Osteoblast (primary cell): ENCODE measurements around the gene C5. TPM values are rescaled to one million over a fixed set of nuclear protein-coding genes. Genes with fewer than 3 reads are reported as not detected.
A peak's percentile ranks its signal among the peaks of the same experiment; 100 is the strongest.

Experiments used
- DNase-seq: peaks from one replicate; pipeline ENCODE4 v3.0.0; 2011; ENCODE audit warnings: low spot score, mixed read lengths; ENCODE audit not compliant: insufficient read length; ENCODE audit errors: missing footprints
- H2AFZ ChIP-seq: 2 replicates; pipeline ENCODE4 v1.6.0; 2011; ENCODE audit warnings: mild to moderate bottlenecking, low read length
- H3K27ac ChIP-seq: 2 replicates; pipeline ENCODE4 v1.5.1; 2011; ENCODE audit warnings: mild to moderate bottlenecking, low read depth, low read length, moderate library complexity
- H3K27me3 ChIP-seq: 2 replicates; pipeline ENCODE4 v1.6.0; 2012; ENCODE audit warnings: mild to moderate bottlenecking, control low read depth, inconsistent platforms, low read length, moderate library complexity; ENCODE audit not compliant: insufficient read depth
- H3K36me3 ChIP-seq: 2 replicates; pipeline ENCODE4 v1.5.1; 2011; ENCODE audit warnings: mild to moderate bottlenecking, low read length, control low read depth, moderate library complexity; ENCODE audit not compliant: insufficient read depth
- H3K4me1 ChIP-seq: 2 replicates; pipeline ENCODE4 v1.5.1; 2011; ENCODE audit warnings: mild to moderate bottlenecking, low read length, control low read depth, moderate library complexity; ENCODE audit not compliant: insufficient read depth
- H3K4me2 ChIP-seq: 2 replicates; pipeline ENCODE4 v1.6.0; 2011; ENCODE audit warnings: mild to moderate bottlenecking, low read length; ENCODE audit not compliant: insufficient read depth
- H3K4me3 ChIP-seq: fragments of 200-600 bp; sonication (generic); 3 replicates; pipeline ENCODE4 v1.5.1; 2012; ENCODE audit warnings: mild to moderate bottlenecking, low read length, inconsistent platforms; ENCODE audit not compliant: insufficient read depth
- H3K79me2 ChIP-seq: 2 replicates; pipeline ENCODE4 v1.6.0; 2012; ENCODE audit warnings: mild to moderate bottlenecking, low read length, control low read depth, inconsistent platforms; ENCODE audit not compliant: insufficient read depth
- H3K9me3 ChIP-seq: 2 replicates; pipeline ENCODE4 v1.5.1; 2011; ENCODE audit warnings: low read depth, low read length, control low read depth
- H4K20me1 ChIP-seq: 2 replicates; pipeline ENCODE4 v1.6.0; 2012; ENCODE audit warnings: mild to moderate bottlenecking, low read length, control low read depth; ENCODE audit not compliant: insufficient read depth
- total RNA-seq: library from RNA; depleted of rRNA; stranded (reverse); fragments of >200 nt; gene quantifications from 2 replicates; pipeline ENCODE4 v1.2.3, GENCODE V29; 2012
- TF ChIP-seq, protein P1 (sequence below): IDR thresholded peaks from 2 replicates; pipeline ENCODE4 v1.5.1; 2011; ENCODE audit warnings: mild to moderate bottlenecking, low read depth, low read length, moderate library complexity; ENCODE audit errors: extremely low read depth

C5 gene
- total RNA-seq, 1 donor: 5.1 TPM

DNA sequence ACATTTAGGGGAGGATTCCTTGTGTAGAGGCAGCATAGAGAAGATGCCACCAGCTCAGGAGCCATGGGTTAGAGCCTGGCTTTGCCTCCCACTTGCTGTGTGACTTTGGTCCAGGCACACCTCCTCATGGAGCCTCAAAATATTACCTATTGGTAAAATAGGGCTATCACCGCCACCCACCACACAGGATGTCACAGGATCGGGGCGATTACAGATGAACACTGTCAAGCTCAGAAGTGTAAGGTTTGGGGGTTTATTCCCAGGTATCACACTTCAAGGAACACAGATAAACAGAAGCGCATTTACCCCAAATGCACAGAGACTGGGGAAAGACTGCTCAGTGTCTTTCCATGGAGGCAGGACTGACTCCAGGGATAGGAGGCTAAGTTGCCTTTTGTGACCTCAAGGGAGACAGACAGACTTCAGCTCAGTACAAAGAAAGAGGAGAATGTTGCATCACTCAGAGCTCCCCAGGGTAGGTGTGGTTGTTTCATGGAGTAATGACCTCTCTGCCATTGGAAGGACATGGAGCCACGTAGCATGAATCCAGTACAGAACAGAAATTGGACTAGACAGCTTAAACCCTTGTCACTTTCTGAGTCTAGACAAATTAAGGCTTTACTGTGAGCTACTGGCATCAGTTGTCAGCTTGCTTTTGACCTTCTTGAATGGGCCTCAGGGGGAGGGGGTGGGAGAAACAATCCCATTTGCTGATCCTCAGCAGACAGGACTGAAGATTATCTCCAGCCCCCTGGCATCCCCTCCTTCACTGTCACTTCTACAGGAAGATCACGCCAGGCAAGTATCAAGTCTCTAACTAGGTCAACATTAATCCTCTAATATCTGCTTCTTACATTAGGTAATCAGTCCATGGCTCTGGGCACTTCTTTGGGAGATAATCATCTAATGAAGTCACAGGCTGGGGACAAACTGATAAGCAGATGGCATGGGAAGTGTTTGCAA lies 130.0 kb downstream of the C5 start:
- no peak for DNase-seq
- TF ChIP-seq, protein P1, sequence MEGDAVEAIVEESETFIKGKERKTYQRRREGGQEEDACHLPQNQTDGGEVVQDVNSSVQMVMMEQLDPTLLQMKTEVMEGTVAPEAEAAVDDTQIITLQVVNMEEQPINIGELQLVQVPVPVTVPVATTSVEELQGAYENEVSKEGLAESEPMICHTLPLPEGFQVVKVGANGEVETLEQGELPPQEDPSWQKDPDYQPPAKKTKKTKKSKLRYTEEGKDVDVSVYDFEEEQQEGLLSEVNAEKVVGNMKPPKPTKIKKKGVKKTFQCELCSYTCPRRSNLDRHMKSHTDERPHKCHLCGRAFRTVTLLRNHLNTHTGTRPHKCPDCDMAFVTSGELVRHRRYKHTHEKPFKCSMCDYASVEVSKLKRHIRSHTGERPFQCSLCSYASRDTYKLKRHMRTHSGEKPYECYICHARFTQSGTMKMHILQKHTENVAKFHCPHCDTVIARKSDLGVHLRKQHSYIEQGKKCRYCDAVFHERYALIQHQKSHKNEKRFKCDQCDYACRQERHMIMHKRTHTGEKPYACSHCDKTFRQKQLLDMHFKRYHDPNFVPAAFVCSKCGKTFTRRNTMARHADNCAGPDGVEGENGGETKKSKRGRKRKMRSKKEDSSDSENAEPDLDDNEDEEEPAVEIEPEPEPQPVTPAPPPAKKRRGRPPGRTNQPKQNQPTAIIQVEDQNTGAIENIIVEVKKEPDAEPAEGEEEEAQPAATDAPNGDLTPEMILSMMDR: no peak
- H3K27me3 ChIP-seq: no peaks in the 10 kb centered on the region
- no peak overlapping the region for H3K27ac ChIP-seq
- no peak overlapping the region for H3K4me3 ChIP-seq
- no peaks in the 10 kb centered on the region for H3K9me3 ChIP-seq
- H2AFZ ChIP-seq: no peak overlapping the region
- no peak overlapping the region for H3K4me2 ChIP-seq
- H3K4me1 ChIP-seq: peaks cover 23% of the 10 kb centered on the region
- H4K20me1 ChIP-seq: no peaks in the 10 kb centered on the region
- H3K36me3 ChIP-seq: no peaks in the 10 kb centered on the region
- no peaks in the 10 kb centered on the region for H3K79me2 ChIP-seq

DNA sequence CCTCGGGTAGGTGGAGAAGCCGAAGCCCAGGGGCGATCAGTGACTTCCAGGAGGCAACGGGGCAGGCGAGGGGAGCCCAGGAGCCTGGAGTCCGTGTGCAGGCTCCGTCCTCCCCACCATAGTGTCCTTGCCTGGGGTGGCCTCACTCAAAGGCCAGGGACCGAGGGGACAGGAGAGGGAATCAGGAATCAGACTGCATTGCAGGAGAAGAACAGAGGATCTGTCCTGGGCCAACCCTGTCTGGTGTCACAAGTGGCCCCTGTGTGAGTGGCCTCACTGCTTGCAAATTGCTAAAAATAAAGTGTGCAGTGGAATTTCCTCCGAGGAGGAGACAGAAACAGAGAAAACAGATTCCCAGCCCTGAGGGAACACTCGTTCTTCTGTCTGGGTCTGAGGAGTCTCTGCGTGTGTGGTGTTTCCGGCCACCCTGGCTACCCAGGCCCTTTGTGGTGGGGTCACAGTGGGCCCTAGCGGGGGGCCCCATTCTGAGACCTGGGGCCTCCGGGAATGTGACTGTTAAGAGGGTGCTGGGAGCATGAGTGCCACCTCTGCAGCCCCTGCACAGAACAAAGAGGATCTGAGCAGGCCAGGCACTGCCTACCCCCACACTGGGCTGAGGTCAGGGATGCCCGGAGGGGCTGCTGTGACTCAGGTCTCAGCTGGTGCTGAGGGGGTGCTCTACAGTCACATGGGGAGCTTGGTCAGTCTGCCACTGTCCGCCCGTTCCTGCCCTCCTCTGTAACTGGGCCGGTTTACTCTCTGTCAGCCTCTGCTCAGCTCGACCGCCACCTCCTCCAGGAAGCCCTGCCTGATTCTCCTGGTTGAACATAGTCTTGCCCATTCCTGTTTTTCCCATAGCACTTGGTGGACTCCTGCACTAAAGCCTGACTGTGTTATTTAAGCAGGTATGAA lies 130.9 kb downstream of the C5 start:
- H4K20me1 ChIP-seq: no peaks in the 10 kb centered on the region
- no peak for DNase-seq
- H3K4me2 ChIP-seq: no peak overlapping the region
- no peaks in the 10 kb centered on the region for H3K27me3 ChIP-seq
- H3K9me3 ChIP-seq: no peaks in the 10 kb centered on the region
- H3K4me1 ChIP-seq: peaks cover 20% of the 10 kb centered on the region
- peak overlapping the region; percentile 26 for H2AFZ ChIP-seq
- TF ChIP-seq, protein P1: no peak
- no peaks in the 10 kb centered on the region for H3K79me2 ChIP-seq
- no peak overlapping the region for H3K4me3 ChIP-seq
- no peak overlapping the region for H3K27ac ChIP-seq
- no peaks in the 10 kb centered on the region for H3K36me3 ChIP-seq

DNA sequence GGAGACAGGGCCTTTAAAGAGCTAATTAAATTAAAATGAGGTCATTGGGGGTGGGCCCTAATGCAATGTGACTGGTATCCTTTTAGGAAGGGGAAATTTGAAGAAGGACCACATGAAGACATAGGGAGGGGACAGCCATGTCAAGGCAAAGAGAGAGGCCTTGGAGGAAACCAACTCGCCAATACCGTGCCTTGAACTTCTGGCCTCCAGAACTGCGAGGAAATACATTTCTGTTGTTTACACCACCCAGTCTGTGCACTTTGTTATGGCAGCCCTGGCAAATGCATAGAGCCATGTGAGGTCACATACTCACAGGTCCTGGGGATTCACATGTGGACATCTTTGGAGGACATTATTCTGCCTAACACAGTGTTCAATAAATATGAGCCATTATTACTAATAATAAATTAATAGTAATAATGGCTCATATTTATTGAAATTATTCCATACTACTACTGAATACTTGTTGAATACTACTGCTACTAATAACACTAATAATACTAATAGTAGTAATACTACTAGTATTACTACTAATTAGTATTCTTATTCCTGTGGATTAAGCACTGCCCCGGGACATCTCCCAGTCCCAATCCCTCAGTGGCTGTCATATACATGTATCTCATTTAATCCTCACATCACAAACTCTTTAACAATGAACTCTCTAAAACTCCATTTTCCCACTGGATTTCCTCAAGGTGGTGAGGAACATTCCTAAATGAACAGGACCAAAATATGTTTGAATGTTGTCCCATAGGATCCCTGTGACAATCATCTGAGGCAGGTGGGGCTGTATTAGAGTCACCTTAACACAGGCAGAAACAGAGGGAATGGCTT lies 131.9 kb downstream of the C5 start:
- TF ChIP-seq, protein P1: no peak
- DNase-seq: no peak
- Histone ChIP-seq H4K20me1 (no peaks in the 10 kb centered on the region), H3K4me1 (peaks cover 20% of the 10 kb centered on the region), H3K36me3 (peaks cover 1% of the 10 kb centered on the region), H3K9me3 (no peaks in the 10 kb centered on the region), H3K27ac (no peak overlapping the region), H3K4me3 (no peak overlapping the region), H3K79me2 (no peaks in the 10 kb centered on the region), H2AFZ (no peak overlapping the region), H3K4me2 (no peak overlapping the region), H3K27me3 (no peaks in the 10 kb centered on the region)
